Measurements from ENCODE around the gene NCOR1.
"Not testable (repeated sequence)": the region's sequence is repeated elsewhere in the genome, so short reads cannot be mapped to it uniquely, and the experiment has no call there.

NCOR1 gene

DNA sequence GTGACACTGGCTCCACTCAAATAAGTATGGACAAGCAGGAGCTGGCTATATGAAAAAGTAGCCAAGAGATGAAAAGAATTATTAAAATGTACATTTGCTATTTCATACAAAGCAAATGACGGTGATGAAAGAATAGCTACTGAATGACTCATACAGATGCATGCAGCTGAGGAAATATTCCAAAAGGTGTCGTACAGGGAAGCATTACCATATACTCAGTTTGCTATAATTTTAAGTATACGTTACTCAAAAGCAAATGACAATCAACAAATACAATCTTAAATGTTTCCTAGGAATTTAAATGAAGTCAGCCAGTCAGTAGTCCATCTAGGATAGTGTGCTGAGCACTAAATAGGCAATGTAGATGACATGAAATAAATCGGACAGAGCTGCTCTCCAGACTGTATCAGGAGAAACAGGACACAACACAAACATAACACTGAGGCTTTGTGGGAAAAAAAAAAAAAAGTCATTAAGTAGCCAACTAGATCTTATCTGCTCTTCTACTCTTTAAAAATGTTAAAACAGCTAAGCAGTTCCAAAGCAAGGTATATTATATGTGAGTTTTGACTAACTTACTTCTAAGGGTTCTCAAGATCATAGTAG, 65.0 kb downstream of the NCOR1 start:
- DNase-seq (ENCODE audit: low read depth in 3 of 3, low spot score in 1 of 3) = no peak

DNA sequence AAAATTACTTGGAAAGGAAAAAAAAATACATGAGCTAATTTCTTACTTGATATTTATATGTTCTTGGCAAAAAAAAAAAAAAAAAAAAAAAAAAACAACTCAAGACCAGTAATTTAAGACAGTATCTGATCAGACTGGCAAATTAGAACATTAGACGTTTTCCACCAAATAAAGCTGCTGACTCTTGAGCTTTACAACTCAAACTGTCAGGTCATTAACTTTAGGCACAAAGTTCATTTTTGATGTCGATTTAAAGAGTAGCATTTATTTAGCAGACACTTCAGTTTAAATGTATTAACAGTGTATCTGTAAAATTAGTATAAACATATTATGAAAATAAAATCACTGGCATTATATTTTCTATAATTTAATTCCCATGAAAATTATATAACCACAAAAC, 66.7 kb downstream of the NCOR1 start:
- DNase-seq (ENCODE audit: low read depth in 3 of 3, low spot score in 1 of 3) = no peak

GRCh38 chr17:16145319-16145890, 69.9 kb downstream of the NCOR1 start:
- DNase-seq (ENCODE audit: low read depth in 3 of 3, low spot score in 1 of 3) = not testable (repeated sequence)

DNA sequence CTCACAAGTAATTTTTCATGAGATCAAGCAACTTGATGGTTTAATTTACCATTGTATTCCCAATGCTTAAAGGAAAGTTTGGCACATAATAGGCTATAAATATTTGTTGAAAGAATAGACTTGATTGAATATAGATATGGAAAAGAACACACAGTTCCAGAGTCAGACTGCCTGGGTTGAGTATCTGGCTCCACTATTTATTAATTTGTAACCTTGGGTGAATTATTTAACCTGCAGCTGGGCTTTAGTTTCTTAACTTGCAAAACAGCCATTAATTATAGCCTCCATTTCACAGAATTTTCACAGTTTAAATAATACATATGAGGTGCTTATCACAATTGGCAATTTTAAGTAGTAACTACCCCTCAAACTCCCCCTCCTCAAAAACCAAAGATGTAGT, 73.6 kb downstream of the NCOR1 start:
- no peak for DNase-seq (ENCODE audit: low read depth in 3 of 3, low spot score in 1 of 3)

DNA sequence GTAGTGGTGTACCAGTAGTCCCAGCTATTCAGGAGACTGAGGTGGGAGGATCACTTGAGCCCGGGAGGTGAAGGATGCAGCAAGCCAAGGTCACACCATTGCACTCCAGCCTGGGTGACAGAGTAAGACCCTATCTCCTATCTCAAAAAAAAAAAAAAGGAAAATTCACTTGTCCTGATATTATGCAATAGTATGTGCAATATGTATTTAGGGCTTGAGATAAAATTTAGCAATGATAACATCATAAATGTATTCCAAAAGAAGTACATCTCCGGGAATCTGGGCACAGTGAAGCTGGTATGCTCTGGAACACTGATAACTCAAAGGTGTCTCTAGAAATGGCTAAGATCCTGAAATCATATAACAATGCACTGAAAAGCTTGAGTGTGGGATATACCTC, 74.5 kb downstream of the NCOR1 start:
- no peak for DNase-seq (ENCODE audit: low read depth in 3 of 3, low spot score in 1 of 3)

DNA sequence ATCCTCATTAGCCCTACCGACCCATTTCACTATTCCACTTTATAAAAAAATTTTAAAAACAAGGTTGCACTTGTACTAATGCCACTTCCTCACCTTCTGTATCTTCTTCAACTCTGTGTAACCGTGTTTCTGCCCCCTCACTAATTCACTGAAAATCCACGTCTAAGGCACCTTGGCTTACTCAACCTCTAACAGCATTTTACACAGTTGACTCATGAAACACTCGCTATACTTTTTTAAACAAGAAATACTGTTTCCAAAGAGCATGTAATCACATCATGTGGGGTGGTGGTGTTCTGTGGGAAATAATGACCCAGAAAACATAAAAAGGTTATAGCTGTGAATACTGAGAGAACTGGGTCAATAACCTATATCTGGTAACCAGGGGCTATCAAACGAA, 79.9 kb downstream of the NCOR1 start:
- DNase-seq (ENCODE audit: low read depth in 3 of 3, low spot score in 1 of 3) = no peak

GRCh38 chr17:16131593-16131992, 83.7 kb downstream of the NCOR1 start:
- no peak for DNase-seq (ENCODE audit: low read depth in 3 of 3, low spot score in 1 of 3)

DNA sequence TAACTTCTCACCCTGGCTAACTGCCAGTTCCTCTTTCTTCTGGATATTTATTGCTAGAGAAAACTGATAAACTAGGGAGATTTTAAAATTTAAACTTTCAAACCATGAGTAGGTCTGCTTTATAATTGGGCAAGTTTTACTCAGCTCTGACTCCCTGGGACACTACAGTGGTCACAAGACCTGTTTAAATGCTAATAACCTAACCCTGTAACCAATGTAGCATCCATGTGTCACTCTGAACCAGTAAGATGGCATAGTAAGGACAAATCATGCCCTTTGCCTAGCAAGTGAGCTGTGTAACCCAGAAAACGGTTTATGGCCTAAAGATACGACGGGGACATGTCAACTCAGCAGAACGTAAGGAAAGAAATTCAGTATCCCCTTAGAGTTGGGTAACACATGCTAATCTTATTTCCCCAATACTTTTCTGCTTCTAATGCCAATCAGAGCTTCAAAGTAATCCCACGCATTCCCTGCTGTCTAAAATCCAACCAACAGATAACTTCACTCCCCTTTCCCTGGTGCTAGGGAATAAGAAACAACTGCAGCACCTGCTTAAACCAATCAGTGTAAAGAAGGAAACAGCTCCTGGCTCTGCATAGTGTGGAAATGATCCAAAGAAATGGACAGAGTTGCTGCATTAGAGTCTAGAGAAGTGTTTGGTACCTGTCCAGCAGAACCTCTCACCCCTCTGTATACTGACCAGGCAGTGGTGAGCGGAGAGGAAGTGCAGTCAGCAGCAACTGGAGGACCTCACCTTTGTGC, 85.7 kb downstream of the NCOR1 start:
- no peak for DNase-seq (ENCODE audit: low read depth in 3 of 3, low spot score in 1 of 3)

DNA sequence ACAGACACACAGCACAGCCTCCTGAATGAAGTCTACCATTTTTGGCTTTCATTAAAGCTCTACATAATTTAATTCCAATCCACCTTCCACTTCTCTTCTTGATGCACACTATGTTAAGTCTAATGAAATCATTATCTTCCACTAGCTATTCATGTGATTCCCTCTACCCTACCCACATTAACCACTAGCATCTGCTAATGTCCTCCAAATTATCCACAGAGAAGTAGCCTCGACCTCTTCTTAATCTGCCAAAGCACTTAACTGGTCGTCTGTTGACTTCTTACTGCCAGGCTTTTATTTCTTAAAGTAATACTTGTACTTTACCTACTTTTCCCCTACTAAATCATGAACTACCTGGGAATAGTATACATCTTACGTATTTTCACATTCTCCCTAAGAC, 91.8 kb downstream of the NCOR1 start:
- no peak for DNase-seq (ENCODE audit: low read depth in 3 of 3, low spot score in 1 of 3)

DNA sequence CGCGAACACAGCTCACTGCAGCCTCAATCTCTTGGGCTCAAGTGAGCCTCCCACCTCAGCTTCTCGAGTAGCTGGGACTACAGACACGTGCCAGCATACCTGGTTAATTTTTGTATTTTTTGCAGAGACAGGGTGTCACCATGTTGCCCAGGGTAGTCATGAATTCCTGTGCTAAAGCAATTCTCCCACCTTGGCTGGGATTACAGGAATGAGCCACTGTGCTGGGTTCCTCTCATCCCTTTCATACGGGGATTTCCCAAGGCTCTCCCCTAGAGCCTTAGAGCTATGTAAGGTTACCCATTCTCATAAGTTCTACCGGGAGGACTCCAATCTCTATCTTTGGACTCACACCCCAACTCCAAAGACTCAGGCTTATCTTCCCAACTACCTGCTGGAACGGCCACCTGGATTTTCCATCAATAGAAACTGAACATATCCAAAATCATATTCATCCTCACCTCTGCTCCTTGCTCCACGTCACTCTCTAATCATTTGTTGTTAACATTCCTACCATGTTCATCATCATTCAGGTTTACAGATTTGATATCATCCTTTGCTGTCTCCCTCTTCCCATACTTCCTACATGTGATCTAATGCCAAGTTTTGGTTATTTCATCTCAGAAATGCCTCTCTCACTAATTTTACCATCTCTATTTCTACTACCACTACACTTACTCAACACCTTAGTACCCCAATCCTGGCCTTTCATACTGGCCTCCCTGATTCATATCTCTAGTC, 92.5 kb downstream of the NCOR1 start:
- no peak for DNase-seq (ENCODE audit: low read depth in 3 of 3, low spot score in 1 of 3)

DNA sequence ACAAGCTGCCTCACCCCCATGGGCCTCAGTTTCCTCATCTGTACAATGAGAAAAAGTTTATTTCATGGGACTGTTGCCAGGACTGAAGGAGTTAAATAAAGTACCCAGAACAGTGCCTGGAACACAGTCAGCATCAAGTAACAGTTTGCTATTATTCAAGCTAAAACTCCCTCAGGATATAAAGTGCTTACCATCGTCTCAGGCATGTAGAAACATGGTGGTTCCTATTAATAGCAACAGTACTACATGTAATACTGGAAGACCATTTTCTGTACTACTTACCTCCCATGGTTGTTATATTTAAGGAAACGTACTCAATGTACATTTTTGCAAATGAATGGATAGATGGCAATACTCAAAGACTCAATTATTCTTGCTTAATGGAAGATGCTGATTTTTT, 93.4 kb downstream of the NCOR1 start:
- no peak for DNase-seq (ENCODE audit: low read depth in 3 of 3, low spot score in 1 of 3)

- DNase-seq (ENCODE audit: low read depth in 3 of 3, low spot score in 1 of 3) = no peak
These were observed 94.4 kb downstream of the NCOR1 start for GRCh38 chr17:16120937-16121336.

DNA sequence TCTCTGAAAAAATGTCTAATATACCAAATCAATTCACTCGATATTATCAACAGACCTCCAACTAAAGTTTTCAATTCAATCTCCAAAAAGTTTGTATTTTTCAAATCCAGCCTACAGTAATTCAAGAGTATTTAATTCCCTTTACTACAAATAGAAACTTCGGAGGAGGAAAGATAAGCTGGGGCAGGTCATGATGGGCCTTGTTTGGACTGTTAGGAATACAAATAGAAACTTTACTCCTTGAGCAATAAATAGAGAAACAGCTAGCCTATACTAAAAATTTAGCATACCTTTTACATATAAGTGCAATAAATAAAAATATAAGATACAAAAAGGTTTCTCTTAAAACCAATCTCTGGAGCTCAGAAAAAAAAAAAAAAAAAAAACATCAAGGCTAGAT, 98.2 kb downstream of the NCOR1 start:
- DNase-seq (ENCODE audit: low read depth in 3 of 3, low spot score in 1 of 3) = no peak

GRCh38 chr17:16115077-16115698, 100.1 kb downstream of the NCOR1 start:
- not testable (repeated sequence) for DNase-seq (ENCODE audit: low read depth in 3 of 3, low spot score in 1 of 3)

- DNase-seq (ENCODE audit: low read depth in 3 of 3, low spot score in 1 of 3) = no peak
These were observed 106.5 kb downstream of the NCOR1 start for GRCh38 chr17:16108871-16109270.

DNA sequence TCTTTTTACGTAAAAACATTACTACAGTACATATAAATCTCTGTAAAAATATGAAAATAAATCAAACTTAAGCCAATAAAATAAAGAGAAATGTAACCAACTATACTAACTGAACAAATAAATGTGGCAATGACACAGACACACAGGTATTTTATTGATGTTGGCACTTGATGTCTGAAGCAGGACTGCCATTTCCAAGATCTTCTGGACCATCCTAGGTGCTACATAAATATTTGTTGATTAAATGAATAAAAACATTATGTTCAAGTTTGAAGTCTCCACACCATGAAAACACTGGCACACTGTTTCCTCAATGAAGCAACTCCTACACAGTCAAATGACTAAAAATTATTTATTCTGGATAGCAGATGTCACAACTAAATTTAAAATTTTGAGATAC, 106.9 kb downstream of the NCOR1 start:
- no peak for DNase-seq (ENCODE audit: low read depth in 3 of 3, low spot score in 1 of 3)

DNA sequence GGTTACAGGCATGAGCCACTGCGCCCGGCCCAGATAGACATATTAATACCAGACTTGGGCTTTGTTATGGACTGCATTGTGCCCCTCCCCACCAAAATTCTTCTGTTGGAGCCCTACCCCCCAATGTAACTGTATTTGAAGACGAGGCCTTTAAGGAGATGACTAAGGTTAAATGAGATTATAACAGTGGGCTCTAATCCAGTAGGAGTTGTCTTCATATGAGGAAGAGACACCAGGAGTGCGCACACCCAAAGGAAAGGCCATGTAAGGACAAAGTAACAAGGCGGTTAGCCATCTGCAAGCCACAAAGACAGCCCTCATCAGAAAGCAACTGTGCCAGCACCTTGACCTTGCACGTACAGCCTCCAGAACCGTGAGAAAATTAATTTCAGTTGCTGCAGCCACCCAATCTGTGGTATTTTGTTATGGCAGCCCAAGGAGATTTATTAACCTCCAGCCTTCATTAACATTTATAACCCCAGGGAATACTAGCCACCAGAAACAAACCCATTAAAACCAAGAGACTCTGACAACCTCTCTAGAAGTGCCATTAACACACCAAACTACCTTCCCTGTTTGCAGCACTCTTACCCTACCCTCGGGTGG, 108.1 kb downstream of the NCOR1 start:
- DNase-seq (ENCODE audit: low read depth in 3 of 3, low spot score in 1 of 3) = no peak

DNA sequence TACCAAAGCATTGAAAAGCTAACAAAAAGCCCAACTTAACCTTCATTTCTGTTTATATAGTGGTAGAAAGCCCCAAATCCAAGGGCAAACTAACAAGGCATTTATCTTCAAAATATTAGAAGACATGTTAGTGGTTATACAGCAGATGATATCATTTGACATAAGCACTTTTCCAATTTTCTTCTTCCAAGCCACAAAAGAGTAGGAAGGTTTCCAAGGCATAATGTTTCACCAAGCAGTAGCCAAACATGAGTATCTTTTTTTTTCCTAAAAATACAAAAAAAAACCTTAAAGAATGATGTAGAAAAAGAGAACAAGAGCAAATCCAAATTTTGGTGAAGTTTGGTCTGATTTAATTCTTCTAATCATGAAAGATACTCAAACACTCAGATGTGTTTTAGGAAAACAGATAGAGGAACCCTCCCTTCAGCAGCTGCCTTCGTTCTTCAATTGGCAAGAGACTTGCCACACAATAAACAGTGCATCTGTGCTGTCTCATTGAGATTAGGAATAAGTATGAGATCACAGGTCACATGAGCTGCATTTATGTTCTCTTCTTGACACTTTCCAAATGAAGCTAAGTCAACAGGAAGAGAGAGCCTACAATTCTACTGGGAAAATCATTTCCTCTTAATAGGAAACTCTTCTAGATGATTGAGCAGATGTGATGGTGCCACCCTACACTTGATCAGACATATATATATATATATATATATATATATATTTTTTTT, 109.0 kb downstream of the NCOR1 start:
- DNase-seq (ENCODE audit: low read depth in 3 of 3, low spot score in 1 of 3) = no peak

GRCh38 chr17:16104189-16104588, 111.1 kb downstream of the NCOR1 start:
- no peak for DNase-seq (ENCODE audit: low read depth in 3 of 3, low spot score in 1 of 3)

- no peak for DNase-seq (ENCODE audit: low read depth in 3 of 3, low spot score in 1 of 3)
These were observed 113.9 kb downstream of the NCOR1 start for GRCh38 chr17:16101440-16101839.
